ENCODE results near the gene PLEKHH2. TPM values are rescaled to one million over a fixed set of nuclear protein-coding genes. Genes with fewer than 3 reads are reported as not detected.

PLEKHH2 gene
- total and polyA plus RNA-seq, 2 of the 13 experiments (the other 11 are each of a cell fraction or from before 2014, with no cell fraction given): 1.1 to 3.0 TPM

DNA sequence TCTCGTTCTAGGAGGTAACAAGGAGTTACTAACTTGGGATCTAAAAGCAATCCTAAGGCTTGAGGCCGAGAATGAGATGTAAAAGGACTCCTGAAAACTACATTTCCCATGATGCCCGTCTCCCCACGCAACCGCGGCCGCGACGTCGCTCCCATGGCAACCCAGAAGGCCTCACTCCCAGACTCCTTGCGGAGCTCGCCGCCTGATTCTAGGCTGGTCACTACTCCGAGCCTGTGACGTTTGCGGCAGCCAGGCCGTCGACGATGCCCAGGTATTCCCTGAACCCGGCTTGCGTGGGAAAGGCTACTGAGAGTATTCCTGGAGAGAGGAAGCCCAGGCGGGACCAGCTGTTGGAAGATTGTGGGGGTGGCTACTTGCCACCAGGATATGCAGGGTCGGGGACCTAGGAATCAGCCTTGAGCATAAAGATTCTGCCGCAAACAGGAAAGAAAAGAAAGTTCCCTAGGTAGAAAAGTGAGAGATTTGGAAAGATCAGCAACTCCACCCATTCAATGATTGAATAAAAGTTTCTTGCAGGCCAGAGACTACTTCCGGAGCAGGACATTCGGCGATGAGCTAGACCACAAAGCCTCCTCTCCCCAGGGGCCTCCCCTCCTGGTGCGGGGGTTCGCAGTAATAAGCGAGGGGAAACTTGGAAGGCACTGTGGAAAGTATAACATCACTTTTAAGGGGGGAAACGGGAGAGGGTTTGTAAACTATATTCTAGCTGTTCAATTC, 137.0 kb downstream of the PLEKHH2 start, which contains the start of gene DYNC2LI1 (continued):
- TF ChIP-seq ZNF143 (CRISPR knock-in tag; IDR thresholded peaks at IDR 0.05) (peak; percentile 100), BRCA1 (CRISPR knock-in tag; IDR thresholded peaks at IDR 0.05) (no peak), MXD3 (CRISPR knock-in tag; IDR thresholded peaks at IDR 0.05) (peak; percentile 85), KDM1A (CRISPR knock-in tag; IDR thresholded peaks at IDR 0.05) (no peak), KLF15 (CRISPR knock-in tag; IDR thresholded peaks at IDR 0.05; ENCODE audit: borderline replicate concordance) (no peak), KDM4B (CRISPR knock-in tag; IDR thresholded peaks at IDR 0.05) (peak; percentile 30; the same call in 1 of the 2 replicates), RAD21 (CRISPR knock-in tag; IDR thresholded peaks at IDR 0.05) (no peak), ZNF343 (CRISPR knock-in tag; IDR thresholded peaks at IDR 0.05) (0 out of 2 replicates have a peak, but pooled peaks have one; percentile 20), ZC3H13 (CRISPR knock-in tag; IDR thresholded peaks at IDR 0.05) (no peak), XBP1 (CRISPR knock-in tag; IDR thresholded peaks at IDR 0.05) (no peak), KLF9 (CRISPR knock-in tag; IDR thresholded peaks at IDR 0.05; ENCODE audit: low read depth) (no peak), ETV5 (CRISPR knock-in tag; IDR thresholded peaks at IDR 0.05; ENCODE audit: borderline replicate concordance) (peak; percentile 60; the same call in 1 of the 2 replicates), ZNF724P (CRISPR knock-in tag; IDR thresholded peaks at IDR 0.05; ENCODE audit: borderline replicate concordance) (peak; percentile 78), IRX3 (CRISPR knock-in tag; IDR thresholded peaks at IDR 0.05; ENCODE audit: borderline replicate concordance, low read depth) (no peak), HOXA5 (CRISPR knock-in tag; IDR thresholded peaks at IDR 0.05) (no peak), ZNF703 (CRISPR knock-in tag; IDR thresholded peaks at IDR 0.05; ENCODE audit: borderline replicate concordance) (no peak), TFDP1 (CRISPR knock-in tag; IDR thresholded peaks at IDR 0.05; ENCODE audit: borderline replicate concordance) (no peak), PHF21A (CRISPR knock-in tag; IDR thresholded peaks at IDR 0.05) (no peak), ZBTB39 (CRISPR knock-in tag; IDR thresholded peaks at IDR 0.05) (0 out of 2 replicates have a peak, but pooled peaks have one; percentile 16), KMT2A (CRISPR knock-in tag; IDR thresholded peaks at IDR 0.05) (peak; percentile 69)
- TF ChIP-seq, protein P1, sequence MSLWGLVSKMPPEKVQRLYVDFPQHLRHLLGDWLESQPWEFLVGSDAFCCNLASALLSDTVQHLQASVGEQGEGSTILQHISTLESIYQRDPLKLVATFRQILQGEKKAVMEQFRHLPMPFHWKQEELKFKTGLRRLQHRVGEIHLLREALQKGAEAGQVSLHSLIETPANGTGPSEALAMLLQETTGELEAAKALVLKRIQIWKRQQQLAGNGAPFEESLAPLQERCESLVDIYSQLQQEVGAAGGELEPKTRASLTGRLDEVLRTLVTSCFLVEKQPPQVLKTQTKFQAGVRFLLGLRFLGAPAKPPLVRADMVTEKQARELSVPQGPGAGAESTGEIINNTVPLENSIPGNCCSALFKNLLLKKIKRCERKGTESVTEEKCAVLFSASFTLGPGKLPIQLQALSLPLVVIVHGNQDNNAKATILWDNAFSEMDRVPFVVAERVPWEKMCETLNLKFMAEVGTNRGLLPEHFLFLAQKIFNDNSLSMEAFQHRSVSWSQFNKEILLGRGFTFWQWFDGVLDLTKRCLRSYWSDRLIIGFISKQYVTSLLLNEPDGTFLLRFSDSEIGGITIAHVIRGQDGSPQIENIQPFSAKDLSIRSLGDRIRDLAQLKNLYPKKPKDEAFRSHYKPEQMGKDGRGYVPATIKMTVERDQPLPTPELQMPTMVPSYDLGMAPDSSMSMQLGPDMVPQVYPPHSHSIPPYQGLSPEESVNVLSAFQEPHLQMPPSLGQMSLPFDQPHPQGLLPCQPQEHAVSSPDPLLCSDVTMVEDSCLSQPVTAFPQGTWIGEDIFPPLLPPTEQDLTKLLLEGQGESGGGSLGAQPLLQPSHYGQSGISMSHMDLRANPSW (CRISPR knock-in tag; IDR thresholded peaks at IDR 0.05; ENCODE audit: borderline replicate concordance): 0 out of 2 replicates have a peak, but pooled peaks have one; percentile 27
- TF ChIP-seq, protein P2, sequence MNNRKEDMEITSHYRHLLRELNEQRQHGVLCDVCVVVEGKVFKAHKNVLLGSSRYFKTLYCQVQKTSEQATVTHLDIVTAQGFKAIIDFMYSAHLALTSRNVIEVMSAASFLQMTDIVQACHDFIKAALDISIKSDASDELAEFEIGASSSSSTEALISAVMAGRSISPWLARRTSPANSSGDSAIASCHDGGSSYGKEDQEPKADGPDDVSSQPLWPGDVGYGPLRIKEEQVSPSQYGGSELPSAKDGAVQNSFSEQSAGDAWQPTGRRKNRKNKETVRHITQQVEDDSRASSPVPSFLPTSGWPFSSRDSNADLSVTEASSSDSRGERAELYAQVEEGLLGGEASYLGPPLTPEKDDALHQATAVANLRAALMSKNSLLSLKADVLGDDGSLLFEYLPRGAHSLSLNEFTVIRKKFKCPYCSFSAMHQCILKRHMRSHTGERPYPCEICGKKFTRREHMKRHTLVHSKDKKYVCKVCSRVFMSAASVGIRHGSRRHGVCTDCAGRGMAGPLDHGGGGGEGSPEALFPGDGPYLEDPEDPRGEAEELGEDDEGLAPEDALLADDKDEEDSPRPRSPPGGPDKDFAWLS (CRISPR knock-in tag; IDR thresholded peaks at IDR 0.05; ENCODE audit: borderline replicate concordance): no peak
